WERI-Rb-1 (cell line): ENCODE results near the gene TBPL1.
A peak's percentile ranks its signal among the peaks of the same experiment; 100 is the strongest.
"Not testable (repeated sequence)": the region's sequence is repeated elsewhere in the genome, so short reads cannot be mapped to it uniquely, and the experiment has no call there.

ENCODE experiments used
- DNase-seq: peaks from one replicate; pipeline ENCODE4 v3.0.0-alpha.2; 2020
- H3K27ac ChIP-seq: fragments of 250-450 bp; sonication (Bioruptor Pico); 2 replicates; pipeline ENCODE4 v1.5.1; 2020; ENCODE audit warnings: mild to moderate bottlenecking, moderate library complexity
- H3K27me3 ChIP-seq: fragments of 250-450 bp; sonication (Bioruptor Pico); 2 replicates; pipeline ENCODE4 v1.5.1; 2021; ENCODE audit warnings: mild to moderate bottlenecking, low read depth, moderate library complexity; ENCODE audit not compliant: insufficient read depth, severe bottlenecking
- H3K36me3 ChIP-seq: fragments of 250-450 bp; sonication (Bioruptor Pico); 2 replicates; pipeline ENCODE4 v1.5.1; 2020; ENCODE audit warnings: mild to moderate bottlenecking, moderate library complexity
- H3K4me3 ChIP-seq: 2 replicates; pipeline ENCODE4 v1.5.1; 2011; ENCODE audit warnings: low read depth, mild to moderate bottlenecking, control low read depth, low read length
- H3K9me3 ChIP-seq: fragments of 250-450 bp; sonication (Bioruptor Pico); 2 replicates; pipeline ENCODE4 v1.5.1; 2021; ENCODE audit warnings: mild to moderate bottlenecking, moderate library complexity; ENCODE audit not compliant: severe bottlenecking
- CTCF ChIP-seq: IDR thresholded peaks from 2 replicates; pipeline ENCODE4 v1.5.1; 2011; ENCODE audit warnings: low read depth, mild to moderate bottlenecking, control low read depth, inconsistent platforms, low read length

The TBPL1 gene

GRCh38 chr6:133972388-133972787 is 19.4 kb downstream of the TBPL1 start:
- no peak overlapping the region for H3K4me3 ChIP-seq
- H3K36me3 ChIP-seq, result no peaks in the 10 kb centered on the region
- no peak for TF ChIP-seq CTCF
- no peaks in the 10 kb centered on the region for H3K9me3 ChIP-seq
- DNase-seq, result no peak
- H3K27ac ChIP-seq, result no peak overlapping the region
- H3K27me3 ChIP-seq, result no peaks in the 10 kb centered on the region

- no peak overlapping the region for H3K27ac ChIP-seq
- no peak for DNase-seq
- no peak overlapping the region for H3K4me3 ChIP-seq
These were observed 20.3 kb downstream of the TBPL1 start for GRCh38 chr6:133973109-133973971.

GRCh38 chr6:133977983-133978895 is 25.2 kb downstream of the TBPL1 start:
- no peak for TF ChIP-seq CTCF
- Histone ChIP-seq H3K4me3 (no peak overlapping the region), H3K9me3 (no peaks in the 10 kb centered on the region), H3K27ac (peak overlapping the region; percentile 68), H3K27me3 (no peaks in the 10 kb centered on the region), H3K36me3 (peaks cover 14% of the 10 kb centered on the region)
- peak; percentile 49 for DNase-seq

More at GRCh38 chr6:133973109-133973971, 20.3 kb downstream of the TBPL1 start:
- H3K27me3 ChIP-seq, result no peaks in the 10 kb centered on the region
- no peaks in the 10 kb centered on the region for H3K36me3 ChIP-seq
- peak; percentile 40; the same call in 1 of the 2 replicates for TF ChIP-seq CTCF
- no peaks in the 10 kb centered on the region for H3K9me3 ChIP-seq

- peak overlapping the region; percentile 68 for H3K27ac ChIP-seq
- H3K27me3 ChIP-seq, result no peaks in the 10 kb centered on the region
- DNase-seq, result no peak
- no peaks in the 10 kb centered on the region for H3K9me3 ChIP-seq
- TF ChIP-seq CTCF, result no peak
- peaks cover 15% of the 10 kb centered on the region for H3K36me3 ChIP-seq
- H3K4me3 ChIP-seq, result no peak overlapping the region
These were observed 25.8 kb downstream of the TBPL1 start for GRCh38 chr6:133978896-133979240.

- Histone ChIP-seq H3K36me3 (peaks cover 19% of the 10 kb centered on the region), H3K27ac (peak overlapping the region; percentile 68)
- DNase-seq, H3K9me3 ChIP-seq, H3K27me3 ChIP-seq, H3K4me3 ChIP-seq: not testable (repeated sequence)
These were observed 26.4 kb downstream of the TBPL1 start for GRCh38 chr6:133979269-133979963.
